Sigmoid colon (tissue), 4 donors: Measurements from ENCODE around the gene TNFRSF25.

Experiments
- POLR2A ChIP-seq, 2 donors: fragments of 450-650 bp; IDR thresholded peaks; one replicate each; pipeline ENCODE4 v1.6.1; 2016; ENCODE audit warnings: antibody characterized with exemption in 2 of 2, mild to moderate bottlenecking in 2 of 2, moderate library complexity in 2 of 2
- POLR2AphosphoS5 ChIP-seq, 4 donors: sonication (generic); formaldehyde crosslinking; IDR thresholded peaks; one replicate each; pipeline ENCODE4 v1.6.1; 2017; ENCODE audit warnings: antibody characterized with exemption in 4 of 4
- TF ChIP-seq, protein P1 (sequence below), 4 experiments: fragments of 450-650 bp in 3 of 4; fragments of 200-600 bp in 1 of 4; IDR thresholded peaks; one replicate each; pipeline ENCODE4 v1.5.1; 2016 to 2019; ENCODE audit warnings: antibody characterized with exemption in 4 of 4, mild to moderate bottlenecking in 3 of 4, moderate library complexity in 2 of 4

DNA sequence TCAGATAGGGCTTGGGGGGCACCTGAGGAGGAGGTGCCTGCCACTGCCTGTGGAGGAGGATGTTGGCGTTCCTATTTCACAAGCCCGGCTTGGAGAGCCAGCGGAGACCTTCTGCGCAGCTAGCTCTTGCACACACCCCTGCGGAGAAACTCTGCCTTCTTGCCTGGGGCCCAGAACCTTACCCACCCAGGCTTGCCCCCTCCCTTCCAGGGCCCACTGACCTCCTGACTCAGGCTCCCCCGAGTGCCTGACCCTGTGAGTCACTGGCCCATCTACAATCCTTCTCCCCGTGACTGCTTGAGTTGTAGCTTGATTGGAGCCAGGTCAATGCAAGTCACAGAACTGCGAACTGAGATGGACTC is 49.7 kb downstream of the TNFRSF25 start:
- TF ChIP-seq, protein P1, sequence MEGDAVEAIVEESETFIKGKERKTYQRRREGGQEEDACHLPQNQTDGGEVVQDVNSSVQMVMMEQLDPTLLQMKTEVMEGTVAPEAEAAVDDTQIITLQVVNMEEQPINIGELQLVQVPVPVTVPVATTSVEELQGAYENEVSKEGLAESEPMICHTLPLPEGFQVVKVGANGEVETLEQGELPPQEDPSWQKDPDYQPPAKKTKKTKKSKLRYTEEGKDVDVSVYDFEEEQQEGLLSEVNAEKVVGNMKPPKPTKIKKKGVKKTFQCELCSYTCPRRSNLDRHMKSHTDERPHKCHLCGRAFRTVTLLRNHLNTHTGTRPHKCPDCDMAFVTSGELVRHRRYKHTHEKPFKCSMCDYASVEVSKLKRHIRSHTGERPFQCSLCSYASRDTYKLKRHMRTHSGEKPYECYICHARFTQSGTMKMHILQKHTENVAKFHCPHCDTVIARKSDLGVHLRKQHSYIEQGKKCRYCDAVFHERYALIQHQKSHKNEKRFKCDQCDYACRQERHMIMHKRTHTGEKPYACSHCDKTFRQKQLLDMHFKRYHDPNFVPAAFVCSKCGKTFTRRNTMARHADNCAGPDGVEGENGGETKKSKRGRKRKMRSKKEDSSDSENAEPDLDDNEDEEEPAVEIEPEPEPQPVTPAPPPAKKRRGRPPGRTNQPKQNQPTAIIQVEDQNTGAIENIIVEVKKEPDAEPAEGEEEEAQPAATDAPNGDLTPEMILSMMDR (IDR thresholded peaks at IDR 0.05): no peak
- no peak for TF ChIP-seq POLR2AphosphoS5 (IDR thresholded peaks at IDR 0.05)
- no peak for TF ChIP-seq POLR2A (IDR thresholded peaks at IDR 0.05)
